Measurements from ENCODE around the gene KRTAP4-11. TPM values are rescaled to one million over a fixed set of nuclear protein-coding genes. Genes with fewer than 3 reads are reported as not detected.
"Not testable (repeated sequence)": the region's sequence is repeated elsewhere in the genome, so short reads cannot be mapped to it uniquely, and the experiment has no call there.

The KRTAP4-11 gene
- not detected for polyA plus RNA-seq (2013, experiment 1 of 2)
- polyA plus RNA-seq (2013, experiment 2 of 2): not detected

DNA sequence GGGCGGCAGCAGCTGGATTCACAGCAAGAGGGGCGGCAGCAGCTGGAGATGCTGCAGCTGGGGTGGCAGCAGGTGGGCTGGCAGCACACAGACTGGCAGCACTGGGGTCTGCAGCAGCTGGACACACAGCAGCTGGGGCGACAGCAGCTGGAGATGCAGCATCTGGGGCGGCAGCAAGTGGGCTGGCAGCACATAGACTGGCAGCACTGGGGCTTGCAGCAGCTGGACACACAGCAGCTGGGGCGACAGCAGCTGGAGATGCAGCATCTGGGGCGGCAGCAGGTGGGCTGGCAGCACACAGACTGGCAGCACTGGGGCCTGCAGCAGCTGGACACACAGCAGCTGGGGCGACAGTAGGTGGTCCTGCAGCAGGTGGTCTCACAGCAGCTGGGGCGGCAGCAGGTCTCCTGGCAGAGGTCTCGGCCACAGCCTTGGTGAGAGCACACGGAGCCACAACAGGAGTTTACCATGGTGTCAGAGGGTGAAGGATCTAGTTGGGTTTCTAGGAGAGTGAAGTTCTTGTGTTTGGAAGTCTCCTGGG, at the start of gene KRTAP4-11:
Gene KRTAP4-11, minus strand, starts transcription at position 528 of the 541 bp plus-strand sequence. Its CDS starts 58 bp downstream, at position 470.
- H3K9ac ChIP-seq (ENCODE audit: low read depth, low read length, poor library complexity); H3K14ac ChIP-seq (ENCODE audit: low read length); H4K91ac ChIP-seq (ENCODE audit: low read depth, low read length, poor library complexity); H3K27ac ChIP-seq (replicated peaks; ENCODE audit: low read length); H2AK5ac ChIP-seq (ENCODE audit: low read depth, low read length); H2BK5ac ChIP-seq (ENCODE audit: low read length); H2BK120ac ChIP-seq (ENCODE audit: low read depth, low read length); H4K8ac ChIP-seq (ENCODE audit: low read depth, low read length); DNase-seq (ENCODE audit: low spot score); H3K4me1 ChIP-seq (ENCODE audit: control insufficient read depth in 2 of 2, insufficient read depth in 1 of 2, low read depth in 1 of 2, low read length in 2 of 2); H3K27me3 ChIP-seq (ENCODE audit: control insufficient read depth in 3 of 3, insufficient read depth in 3 of 3, low read depth in 1 of 3, low read length in 3 of 3); H3K4me2 ChIP-seq (ENCODE audit: insufficient read depth, low read length, poor library complexity, severe bottlenecking); H3K23ac ChIP-seq (ENCODE audit: low read depth, low read length, poor library complexity); H3K36me3 ChIP-seq (replicated peaks in 1 of 2; ENCODE audit: control insufficient read depth in 2 of 2, insufficient read depth in 2 of 2, low read length in 2 of 2); H2BK12ac ChIP-seq (ENCODE audit: low read length); H3K4me3 ChIP-seq (ENCODE audit: low read length in 2 of 2); H2BK15ac ChIP-seq (ENCODE audit: low read length); H3K9me3 ChIP-seq (replicated peaks in 1 of 2; ENCODE audit: control insufficient read depth in 2 of 2, insufficient read depth in 1 of 2, low read depth in 1 of 2, low read length in 2 of 2); H3K79me1 ChIP-seq (ENCODE audit: low read depth, low read length); H3K18ac ChIP-seq (ENCODE audit: low read length); H3K4ac ChIP-seq (ENCODE audit: low read length); H2AFZ ChIP-seq (ENCODE audit: low read length): not testable (repeated sequence)
- no CpG with 5 or more reads among the region's 10 CpGs for WGBS, 2 donors (ENCODE audit: extremely low coverage in 2 of 2, insufficient read length in 2 of 2, insufficient replicate concordance in 1 of 2)

- H3K27me3 ChIP-seq (ENCODE audit: control insufficient read depth in 3 of 3, insufficient read depth in 3 of 3, low read depth in 1 of 3, low read length in 3 of 3): no peaks in the 10 kb centered on the region
- H3K79me1 ChIP-seq (ENCODE audit: low read depth, low read length): no peaks in the 10 kb centered on the region
- peak overlapping the region; percentile 76 for H3K18ac ChIP-seq (ENCODE audit: low read length)
- no peak overlapping the region for H2BK120ac ChIP-seq (ENCODE audit: low read depth, low read length)
- peak overlapping the region; percentile 14 for H3K14ac ChIP-seq (ENCODE audit: low read length)
- H3K9me3 ChIP-seq (replicated peaks in 1 of 2; ENCODE audit: control insufficient read depth in 2 of 2, insufficient read depth in 1 of 2, low read depth in 1 of 2, low read length in 2 of 2): no peaks in the 10 kb centered on the region
- peak overlapping the region; percentile 9 for H3K9ac ChIP-seq (ENCODE audit: low read depth, low read length, poor library complexity)
- no peak overlapping the region for H2BK12ac ChIP-seq (ENCODE audit: low read length)
- DNase-seq (ENCODE audit: low spot score): no peak
- no CpG with 5 or more reads among the region's 7 CpGs for WGBS, 2 donors (ENCODE audit: extremely low coverage in 2 of 2, insufficient read length in 2 of 2, insufficient replicate concordance in 1 of 2)
- H4K8ac ChIP-seq (ENCODE audit: low read depth, low read length): no peak overlapping the region
- H3K4me2 ChIP-seq (ENCODE audit: insufficient read depth, low read length, poor library complexity, severe bottlenecking): no peak overlapping the region
- no peak overlapping the region for H3K23ac ChIP-seq (ENCODE audit: low read depth, low read length, poor library complexity)
- H3K4me3 ChIP-seq (ENCODE audit: low read length in 2 of 2): no peak overlapping the region
- H3K27ac ChIP-seq (replicated peaks; ENCODE audit: low read length): no peak overlapping the region
- H2BK15ac ChIP-seq (ENCODE audit: low read length): peak overlapping the region; percentile 21
- no peak overlapping the region for H4K91ac ChIP-seq (ENCODE audit: low read depth, low read length, poor library complexity)
- no peak overlapping the region for H2AK5ac ChIP-seq (ENCODE audit: low read depth, low read length)
- peaks cover 0 to 3% of the 10 kb centered on the region in 2 donors for H3K4me1 ChIP-seq (ENCODE audit: control insufficient read depth in 2 of 2, insufficient read depth in 1 of 2, low read depth in 1 of 2, low read length in 2 of 2)
- no peak overlapping the region for H2BK5ac ChIP-seq (ENCODE audit: low read length)
- no peak overlapping the region for H2AFZ ChIP-seq (ENCODE audit: low read length)
- no peak overlapping the region for H3K4ac ChIP-seq (ENCODE audit: low read length)
- no peaks in the 10 kb centered on the region for H3K36me3 ChIP-seq (replicated peaks in 1 of 2; ENCODE audit: control insufficient read depth in 2 of 2, insufficient read depth in 2 of 2, low read length in 2 of 2)
These were observed 49.4 kb upstream of the KRTAP4-11 start for GRCh38 chr17:41167561-41167960.

GRCh38 chr17:41163828-41164227, 45.7 kb upstream of the KRTAP4-11 start:
- Histone ChIP-seq H3K27ac (replicated peaks; ENCODE audit: low read length) (no peak overlapping the region), H3K14ac (ENCODE audit: low read length) (no peak overlapping the region), H3K36me3 (replicated peaks in 1 of 2; ENCODE audit: control insufficient read depth in 2 of 2, insufficient read depth in 2 of 2, low read length in 2 of 2) (no peaks in the 10 kb centered on the region), H3K4me1 (ENCODE audit: control insufficient read depth in 2 of 2, insufficient read depth in 1 of 2, low read depth in 1 of 2, low read length in 2 of 2) (peaks cover 0 to 5% of the 10 kb centered on the region in 2 donors), H2AFZ (ENCODE audit: low read length) (no peak overlapping the region), H3K9ac (ENCODE audit: low read depth, low read length, poor library complexity) (no peak overlapping the region), H2BK120ac (ENCODE audit: low read depth, low read length) (no peak overlapping the region), H3K4me3 (ENCODE audit: low read length in 2 of 2) (no peak overlapping the region), H4K8ac (ENCODE audit: low read depth, low read length) (no peak overlapping the region), H3K79me1 (ENCODE audit: low read depth, low read length) (no peaks in the 10 kb centered on the region), H4K91ac (ENCODE audit: low read depth, low read length, poor library complexity) (no peak overlapping the region), H3K4ac (ENCODE audit: low read length) (no peak overlapping the region), H2BK15ac (ENCODE audit: low read length) (no peak overlapping the region), H3K27me3 (ENCODE audit: control insufficient read depth in 3 of 3, insufficient read depth in 3 of 3, low read depth in 1 of 3, low read length in 3 of 3) (no peaks in the 10 kb centered on the region), H2BK12ac (ENCODE audit: low read length) (no peak overlapping the region), H2BK5ac (ENCODE audit: low read length) (no peak overlapping the region), H3K4me2 (ENCODE audit: insufficient read depth, low read length, poor library complexity, severe bottlenecking) (no peak overlapping the region), H3K18ac (ENCODE audit: low read length) (no peak overlapping the region), H3K9me3 (replicated peaks in 1 of 2; ENCODE audit: control insufficient read depth in 2 of 2, insufficient read depth in 1 of 2, low read depth in 1 of 2, low read length in 2 of 2) (no peaks in the 10 kb centered on the region), H3K23ac (ENCODE audit: low read depth, low read length, poor library complexity) (no peak overlapping the region), H2AK5ac (ENCODE audit: low read depth, low read length) (no peak overlapping the region)
- no peak for DNase-seq (ENCODE audit: low spot score)
- WGBS, 2 donors (ENCODE audit: extremely low coverage in 2 of 2, insufficient read length in 2 of 2, insufficient replicate concordance in 1 of 2): no CpG with 5 or more reads among the region's 7 CpGs

DNA sequence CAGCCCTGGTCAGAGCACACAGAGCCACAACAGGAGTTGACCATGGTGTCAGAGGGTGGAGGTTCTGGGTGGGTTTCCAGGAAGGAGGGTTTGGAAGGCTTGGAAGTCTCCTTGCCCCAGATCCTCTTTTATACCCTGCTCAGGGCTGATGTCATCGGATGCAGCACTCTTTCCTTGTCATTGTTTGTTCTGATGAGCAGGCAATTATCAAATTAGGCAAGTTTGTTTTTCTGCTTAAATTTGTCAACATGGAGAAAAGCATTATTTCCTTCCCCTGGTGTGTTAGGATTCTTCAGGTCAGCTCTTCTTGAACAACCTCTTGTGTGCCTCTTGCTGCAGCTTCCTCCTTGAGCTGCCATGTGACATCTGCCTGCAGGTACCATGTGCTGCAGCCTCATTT, 42.5 kb upstream of the KRTAP4-11 start, which contains the start of gene KRTAP4-4:
Gene KRTAP4-4, minus strand, starts transcription at position 101 of the 400 bp plus-strand sequence. Its CDS starts 57 bp downstream, at position 44.
- peak within 1 kb of the TSS; percentile 28 for H3K18ac ChIP-seq (ENCODE audit: low read length)
- peak within 1 kb of the TSS; percentile 5 for H3K23ac ChIP-seq (ENCODE audit: low read depth, low read length, poor library complexity)
- H3K9ac ChIP-seq (ENCODE audit: low read depth, low read length, poor library complexity): peak within 1 kb of the TSS; percentile 0
- no peak within 1 kb of the TSS for H3K4me3 ChIP-seq (ENCODE audit: low read length in 2 of 2)
- H2BK120ac ChIP-seq (ENCODE audit: low read depth, low read length): no peak within 1 kb of the TSS
- no peaks in the 10 kb centered on the region for H3K27me3 ChIP-seq (ENCODE audit: control insufficient read depth in 3 of 3, insufficient read depth in 3 of 3, low read depth in 1 of 3, low read length in 3 of 3)
- H3K79me1 ChIP-seq (ENCODE audit: low read depth, low read length): no peaks in the 10 kb centered on the region
- H4K8ac ChIP-seq (ENCODE audit: low read depth, low read length): no peak within 1 kb of the TSS
- H3K36me3 ChIP-seq (replicated peaks in 1 of 2; ENCODE audit: control insufficient read depth in 2 of 2, insufficient read depth in 2 of 2, low read length in 2 of 2): no peaks in the 10 kb centered on the region
- H3K4me2 ChIP-seq (ENCODE audit: insufficient read depth, low read length, poor library complexity, severe bottlenecking): no peak within 1 kb of the TSS
- no peak for DNase-seq (ENCODE audit: low spot score)
- no peak within 1 kb of the TSS for H2BK5ac ChIP-seq (ENCODE audit: low read length)
- no peak within 1 kb of the TSS for H4K91ac ChIP-seq (ENCODE audit: low read depth, low read length, poor library complexity)
- H3K4ac ChIP-seq (ENCODE audit: low read length): peak within 1 kb of the TSS; percentile 84
- no CpG with 5 or more reads among the region's 1 CpG for WGBS, 2 donors (ENCODE audit: extremely low coverage in 2 of 2, insufficient read length in 2 of 2, insufficient replicate concordance in 1 of 2)
- H3K9me3 ChIP-seq (replicated peaks in 1 of 2; ENCODE audit: control insufficient read depth in 2 of 2, insufficient read depth in 1 of 2, low read depth in 1 of 2, low read length in 2 of 2): no peaks in the 10 kb centered on the region
- H2BK12ac ChIP-seq (ENCODE audit: low read length): no peak within 1 kb of the TSS
- H2BK15ac ChIP-seq (ENCODE audit: low read length): no peak within 1 kb of the TSS
- H3K14ac ChIP-seq (ENCODE audit: low read length): no peak within 1 kb of the TSS
- H3K4me1 ChIP-seq (ENCODE audit: control insufficient read depth in 2 of 2, insufficient read depth in 1 of 2, low read depth in 1 of 2, low read length in 2 of 2): peaks cover 0 to 2% of the 10 kb centered on the region in 2 donors
- no peak within 1 kb of the TSS for H2AFZ ChIP-seq (ENCODE audit: low read length)
- no peak within 1 kb of the TSS for H2AK5ac ChIP-seq (ENCODE audit: low read depth, low read length)
- no peak within 1 kb of the TSS for H3K27ac ChIP-seq (replicated peaks; ENCODE audit: low read length)
